Breast epithelium (tissue), 3 donors: ENCODE measurements around the gene CDC42EP4.

ENCODE experiments used
- CTCF ChIP-seq, 3 donors: fragments of 450-650 bp; IDR thresholded peaks; one replicate each; pipeline ENCODE4 v1.5.1; 2016 to 2017; ENCODE audit warnings: antibody characterized with exemption in 3 of 3, mild to moderate bottlenecking in 3 of 3, moderate library complexity in 3 of 3
- POLR2A ChIP-seq: fragments of 450-650 bp; IDR thresholded peaks from one replicate; pipeline ENCODE4 v1.6.1; 2016; ENCODE audit warnings: antibody characterized with exemption, mild to moderate bottlenecking, moderate library complexity

DNA sequence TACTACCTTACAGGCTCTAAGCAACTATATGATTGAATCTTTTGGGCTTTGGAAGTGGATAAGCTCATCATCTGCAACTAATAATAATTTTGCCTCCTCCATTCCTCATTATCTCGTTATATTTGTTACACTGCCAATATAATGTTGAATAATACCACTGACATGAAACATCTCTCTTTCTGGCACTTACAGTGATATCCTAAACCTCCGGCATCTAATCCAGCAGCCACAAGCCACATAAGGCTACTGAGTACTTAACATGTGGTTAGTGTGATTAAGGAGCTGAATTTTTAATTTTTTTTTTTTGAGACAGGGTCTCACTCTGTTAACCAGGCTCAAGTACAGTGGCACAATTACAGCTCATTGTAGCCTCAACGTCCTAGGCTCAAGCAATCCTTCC lies 9.6 kb downstream of the CDC42EP4 start:
- TF ChIP-seq CTCF (IDR thresholded peaks at IDR 0.05) (no peak), POLR2A (no peak)
